H1 (cell line): ENCODE measurements around the gene DSG2.

Experiments used
- JUND ChIP-seq: IDR thresholded peaks from 2 replicates; pipeline ENCODE4 v1.6.1; 2011; ENCODE audit warnings: mild to moderate bottlenecking, improper control_type of control experiment, low read length
- TF ChIP-seq, protein P1 (sequence below), 3 experiments: IDR thresholded peaks; 1 replicate in 2 of 3; 2 replicates in 1 of 3; pipeline versions ENCODE4 v1.5.1 to v1.6.1; 2011; ENCODE audit warnings: low read length in 3 of 3, mild to moderate bottlenecking in 3 of 3, inconsistent platforms in 2 of 3, low read depth in 1 of 3, moderate library complexity in 1 of 3; ENCODE audit not compliant: insufficient read depth in 1 of 3; ENCODE audit errors: control extremely low read depth in 1 of 3

DNA sequence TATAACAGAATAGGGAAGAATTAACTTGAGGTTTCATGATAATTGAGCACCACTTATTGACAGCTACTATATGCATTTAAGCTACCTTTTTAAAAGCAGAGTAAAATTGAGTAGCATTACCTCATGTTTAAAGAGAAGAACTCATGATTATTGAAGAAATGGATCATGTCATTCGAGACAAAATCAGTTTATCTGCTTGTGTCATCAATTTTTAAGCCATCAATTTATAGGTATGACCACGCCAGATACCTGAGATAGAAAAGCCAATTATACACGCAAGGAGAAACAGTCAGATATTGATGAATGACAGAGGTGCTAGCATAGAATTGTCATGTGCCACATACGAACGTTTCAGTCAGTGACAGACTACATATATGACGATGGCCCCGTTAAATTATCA lies 28.4 kb downstream of the DSG2 start:
- no peak for TF ChIP-seq JUND
- TF ChIP-seq, protein P1, sequence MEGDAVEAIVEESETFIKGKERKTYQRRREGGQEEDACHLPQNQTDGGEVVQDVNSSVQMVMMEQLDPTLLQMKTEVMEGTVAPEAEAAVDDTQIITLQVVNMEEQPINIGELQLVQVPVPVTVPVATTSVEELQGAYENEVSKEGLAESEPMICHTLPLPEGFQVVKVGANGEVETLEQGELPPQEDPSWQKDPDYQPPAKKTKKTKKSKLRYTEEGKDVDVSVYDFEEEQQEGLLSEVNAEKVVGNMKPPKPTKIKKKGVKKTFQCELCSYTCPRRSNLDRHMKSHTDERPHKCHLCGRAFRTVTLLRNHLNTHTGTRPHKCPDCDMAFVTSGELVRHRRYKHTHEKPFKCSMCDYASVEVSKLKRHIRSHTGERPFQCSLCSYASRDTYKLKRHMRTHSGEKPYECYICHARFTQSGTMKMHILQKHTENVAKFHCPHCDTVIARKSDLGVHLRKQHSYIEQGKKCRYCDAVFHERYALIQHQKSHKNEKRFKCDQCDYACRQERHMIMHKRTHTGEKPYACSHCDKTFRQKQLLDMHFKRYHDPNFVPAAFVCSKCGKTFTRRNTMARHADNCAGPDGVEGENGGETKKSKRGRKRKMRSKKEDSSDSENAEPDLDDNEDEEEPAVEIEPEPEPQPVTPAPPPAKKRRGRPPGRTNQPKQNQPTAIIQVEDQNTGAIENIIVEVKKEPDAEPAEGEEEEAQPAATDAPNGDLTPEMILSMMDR (IDR thresholded peaks at IDR 0.05; ENCODE audit: control extremely low read depth in 1 of 3, insufficient read depth in 1 of 3, low read depth in 1 of 3, low read length in 3 of 3) = no peak
